Fibroblast of mammary gland (primary cell): ENCODE results near the gene PPP6R2.

Source experiments
- DNase-seq: peaks from one replicate; pipeline ENCODE4 v3.0.0-alpha.2; 2010; ENCODE audit warnings: low read depth
- H3K4me3 ChIP-seq: 2 replicates; pipeline ENCODE4 v1.5.1; 2011; ENCODE audit warnings: low read depth, mild to moderate bottlenecking, low read length, moderate library complexity; ENCODE audit not compliant: control insufficient read depth
- TF ChIP-seq, protein P1 (sequence below): conservative IDR thresholded peaks from 2 replicates; pipeline ENCODE4 v1.5.1; 2011; ENCODE audit warnings: low read depth, low read length, inconsistent platforms; ENCODE audit not compliant: control insufficient read depth, insufficient read depth

Gene PPP6R2

DNA sequence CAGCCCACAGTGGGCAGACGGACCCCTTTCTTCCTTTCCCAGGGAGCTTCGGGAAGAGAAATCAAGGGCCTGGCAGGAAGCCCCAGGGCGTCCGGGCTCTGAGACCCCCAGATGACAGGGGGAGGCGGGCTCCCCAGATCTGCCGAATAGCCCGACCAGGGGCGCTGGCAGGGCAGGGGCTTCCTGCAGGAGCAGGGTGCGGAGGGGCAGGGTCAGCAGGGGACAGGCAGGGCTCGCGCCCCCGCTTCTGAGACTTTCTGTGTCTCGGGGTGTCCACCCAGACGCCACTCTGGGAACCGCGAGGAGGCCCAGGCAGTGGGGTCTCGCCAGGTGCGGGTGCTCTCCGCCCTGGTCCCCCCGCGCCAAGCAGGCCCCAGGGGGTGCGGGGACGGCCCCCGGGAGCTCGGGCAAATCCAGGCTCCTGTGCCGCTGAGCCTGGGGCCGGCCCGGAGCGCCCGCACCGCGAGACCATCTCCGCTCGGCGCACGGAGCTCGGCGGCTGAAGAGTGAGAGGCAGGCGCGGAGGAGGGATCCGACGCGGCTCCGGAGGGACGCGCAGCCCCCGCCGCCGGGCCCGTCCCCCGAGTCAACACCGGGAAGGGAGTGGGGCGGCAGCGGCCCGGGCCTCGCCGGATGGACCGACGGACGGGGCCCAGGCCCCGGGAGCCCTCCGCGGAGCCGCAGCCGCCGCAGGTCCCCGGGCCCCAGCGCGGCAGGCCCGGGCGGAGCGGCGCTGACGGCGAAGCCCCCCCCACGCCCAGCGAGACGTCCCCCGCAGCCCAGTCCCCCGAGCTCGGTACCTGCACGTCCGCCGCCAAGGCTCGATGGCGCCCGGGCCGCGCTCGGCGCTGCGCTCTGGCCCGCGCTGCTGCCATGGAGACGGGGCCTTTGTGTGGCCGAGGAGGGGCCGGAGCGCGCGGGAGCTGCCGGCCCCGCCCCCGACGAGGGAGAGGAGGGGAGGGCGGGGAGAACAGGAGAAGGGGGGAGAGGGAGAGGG lies 36.1 kb upstream of the PPP6R2 start, which contains the start of gene PLXNB2:
PLXNB2 (minus strand) TSS at position 894 of the 997 bp plus-strand sequence. CDS start 17,062 bp downstream, outside the sequence.
- H3K4me3 ChIP-seq, result peak within 1 kb of the TSS; percentile 77
- TF ChIP-seq, protein P1, sequence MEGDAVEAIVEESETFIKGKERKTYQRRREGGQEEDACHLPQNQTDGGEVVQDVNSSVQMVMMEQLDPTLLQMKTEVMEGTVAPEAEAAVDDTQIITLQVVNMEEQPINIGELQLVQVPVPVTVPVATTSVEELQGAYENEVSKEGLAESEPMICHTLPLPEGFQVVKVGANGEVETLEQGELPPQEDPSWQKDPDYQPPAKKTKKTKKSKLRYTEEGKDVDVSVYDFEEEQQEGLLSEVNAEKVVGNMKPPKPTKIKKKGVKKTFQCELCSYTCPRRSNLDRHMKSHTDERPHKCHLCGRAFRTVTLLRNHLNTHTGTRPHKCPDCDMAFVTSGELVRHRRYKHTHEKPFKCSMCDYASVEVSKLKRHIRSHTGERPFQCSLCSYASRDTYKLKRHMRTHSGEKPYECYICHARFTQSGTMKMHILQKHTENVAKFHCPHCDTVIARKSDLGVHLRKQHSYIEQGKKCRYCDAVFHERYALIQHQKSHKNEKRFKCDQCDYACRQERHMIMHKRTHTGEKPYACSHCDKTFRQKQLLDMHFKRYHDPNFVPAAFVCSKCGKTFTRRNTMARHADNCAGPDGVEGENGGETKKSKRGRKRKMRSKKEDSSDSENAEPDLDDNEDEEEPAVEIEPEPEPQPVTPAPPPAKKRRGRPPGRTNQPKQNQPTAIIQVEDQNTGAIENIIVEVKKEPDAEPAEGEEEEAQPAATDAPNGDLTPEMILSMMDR, result no peak
- peak; percentile 74 for DNase-seq

DNA sequence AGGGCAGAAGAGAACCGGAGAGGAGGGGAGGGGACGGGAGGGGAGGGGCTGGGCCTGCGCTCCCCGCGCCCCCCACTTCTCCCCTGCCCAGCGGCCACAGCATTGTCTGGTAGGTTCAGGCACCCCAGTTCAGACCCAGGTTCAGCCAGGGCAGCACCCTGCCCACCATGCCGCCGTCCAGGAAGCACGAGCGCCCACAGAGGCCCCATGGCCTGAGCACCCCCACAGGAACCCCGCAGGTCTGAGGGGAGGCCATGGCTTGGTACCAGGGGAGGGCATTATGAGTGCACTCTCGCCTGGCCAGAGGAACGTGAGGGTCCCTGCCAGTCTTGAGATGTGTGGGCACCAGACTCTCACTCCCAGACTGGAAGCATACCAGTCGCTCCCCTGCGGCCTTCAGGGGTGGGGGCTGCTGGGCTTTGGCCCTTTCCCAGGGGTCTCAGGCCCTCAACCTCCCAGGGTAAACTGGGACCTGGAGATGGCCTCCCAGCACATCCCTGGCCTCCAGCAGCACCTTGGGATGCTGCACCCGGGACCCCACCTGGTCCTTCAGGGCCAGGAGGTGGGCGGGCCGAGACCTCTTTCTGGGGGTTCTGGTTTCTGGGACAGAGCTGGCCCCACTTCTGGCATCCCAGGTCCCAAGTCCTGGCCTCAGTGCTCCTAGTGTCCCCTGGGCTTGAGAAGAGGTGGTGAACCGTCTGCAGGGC lies 35.1 kb upstream of the PPP6R2 start:
- TF ChIP-seq, protein P1, result no peak
- DNase-seq, result no peak
- H3K4me3 ChIP-seq, result no peak overlapping the region

DNA sequence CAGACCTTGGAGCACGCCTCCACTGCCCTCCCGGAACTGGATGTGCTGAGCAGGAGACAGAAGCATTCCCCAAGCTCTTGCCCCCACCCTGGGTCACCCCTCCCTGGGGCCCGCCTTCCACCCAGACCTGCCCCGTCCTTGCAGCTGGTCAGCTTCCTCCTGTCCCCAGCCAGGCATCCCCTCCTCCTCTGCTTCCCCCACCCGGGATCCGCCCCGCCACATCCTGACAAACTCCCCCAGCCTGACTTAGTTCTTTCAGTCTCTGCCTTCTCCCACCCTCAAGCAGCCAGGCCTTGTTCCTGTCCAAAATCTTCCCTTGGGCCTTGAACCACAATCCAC lies 34.6 kb upstream of the PPP6R2 start:
- no peak overlapping the region for H3K4me3 ChIP-seq
- TF ChIP-seq, protein P1, result no peak
- peak; percentile 30 for DNase-seq

DNA sequence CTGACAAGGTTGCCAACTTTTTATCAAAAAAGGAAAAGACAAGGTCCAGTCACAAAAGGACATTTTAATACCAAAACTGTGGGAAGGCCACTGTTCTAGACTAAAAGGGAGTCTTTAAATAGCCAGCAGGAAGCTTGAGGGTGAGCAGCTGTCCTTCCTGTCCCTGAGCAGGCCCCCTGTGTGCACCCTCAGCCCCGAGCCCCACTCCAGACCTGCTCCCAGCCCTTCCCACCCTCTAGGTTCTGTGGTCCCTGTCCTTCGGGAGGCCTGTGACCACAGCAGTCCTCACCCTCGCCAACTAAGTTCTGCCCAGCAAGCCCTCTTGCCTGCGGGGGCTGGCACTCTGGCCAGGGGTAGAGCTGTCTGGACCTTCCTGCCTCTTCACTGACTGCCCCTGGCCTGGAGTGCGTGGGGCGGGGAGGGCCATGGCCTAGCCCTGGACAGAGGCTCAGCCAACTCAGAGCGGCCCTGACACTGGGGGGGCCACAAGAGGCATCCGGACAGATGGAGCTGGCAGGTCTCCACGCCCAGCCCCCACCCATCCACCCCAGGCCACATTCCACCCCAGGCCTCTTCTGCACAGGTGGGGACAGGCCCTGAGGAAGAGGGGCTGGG lies 34.0 kb upstream of the PPP6R2 start:
- no peak overlapping the region for H3K4me3 ChIP-seq
- no peak for DNase-seq
- TF ChIP-seq, protein P1, result no peak

DNA sequence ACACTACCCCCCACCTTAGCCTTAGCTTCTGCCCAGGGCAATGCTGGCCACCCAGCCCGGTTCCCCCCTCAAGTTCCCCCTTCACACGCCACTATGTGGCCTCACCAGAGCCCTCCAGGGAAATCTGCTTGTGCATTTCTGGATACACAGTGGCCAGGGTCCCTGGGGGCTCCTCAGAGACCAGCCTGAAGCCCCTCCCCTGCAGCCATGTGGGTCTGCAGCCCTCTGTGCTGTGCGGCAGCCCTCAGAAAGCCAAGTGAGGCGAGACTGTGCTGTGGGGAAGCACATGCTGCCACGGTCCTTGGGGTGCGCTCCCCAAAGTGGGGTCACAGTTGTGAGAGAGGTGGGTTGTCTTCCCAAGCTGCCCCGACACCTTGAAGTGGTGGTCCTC lies 33.5 kb upstream of the PPP6R2 start:
- no peak for DNase-seq
- TF ChIP-seq, protein P1, result no peak
- no peak overlapping the region for H3K4me3 ChIP-seq

DNA sequence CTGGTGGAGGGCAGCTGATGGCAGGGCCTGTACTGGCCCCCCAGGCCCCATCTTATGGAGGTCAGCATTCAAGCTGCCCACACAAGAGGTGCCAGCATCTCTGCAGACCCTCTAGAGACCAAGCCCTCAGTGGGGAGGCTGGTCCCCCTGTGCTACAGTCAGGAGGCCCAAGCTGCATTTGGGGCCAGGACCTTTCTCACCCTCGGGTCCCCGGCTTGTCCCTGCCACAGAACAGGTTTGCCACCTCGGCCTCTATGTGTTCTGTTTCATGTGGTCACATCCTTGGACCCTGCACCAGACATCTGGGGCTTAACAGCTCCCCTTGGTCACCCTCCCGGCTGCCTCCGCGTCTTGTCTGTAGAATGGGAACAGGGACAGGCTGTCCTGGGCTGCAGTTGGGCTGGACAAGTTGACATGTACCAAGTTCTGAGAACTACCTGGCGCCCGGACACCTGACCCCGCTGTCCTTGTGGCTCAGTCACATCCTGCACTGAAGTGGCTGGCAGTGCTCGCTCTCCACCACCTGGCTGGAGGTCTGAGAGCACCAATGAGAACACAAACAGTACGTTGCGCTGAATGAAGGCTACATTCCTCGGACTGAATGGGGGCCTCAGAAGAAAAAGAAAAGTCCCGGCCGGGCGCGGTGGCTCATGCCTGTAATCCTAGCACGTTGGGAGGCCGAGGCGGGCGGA lies 33.0 kb upstream of the PPP6R2 start:
- DNase-seq, result no peak
- H3K4me3 ChIP-seq, result no peak overlapping the region
- TF ChIP-seq, protein P1, result no peak
